ENCODE results near the gene MRPL11. TPM values are rescaled to one million over a fixed set of nuclear protein-coding genes. Genes with fewer than 3 reads are reported as not detected.
"Not testable (repeated sequence)": the region's sequence is repeated elsewhere in the genome, so short reads cannot be mapped to it uniquely, and the experiment has no call there.

The MRPL11 gene
- total RNA-seq, 4 donors from 2014 or later, result 28.7 to 57.9 (median 33.4) TPM

DNA sequence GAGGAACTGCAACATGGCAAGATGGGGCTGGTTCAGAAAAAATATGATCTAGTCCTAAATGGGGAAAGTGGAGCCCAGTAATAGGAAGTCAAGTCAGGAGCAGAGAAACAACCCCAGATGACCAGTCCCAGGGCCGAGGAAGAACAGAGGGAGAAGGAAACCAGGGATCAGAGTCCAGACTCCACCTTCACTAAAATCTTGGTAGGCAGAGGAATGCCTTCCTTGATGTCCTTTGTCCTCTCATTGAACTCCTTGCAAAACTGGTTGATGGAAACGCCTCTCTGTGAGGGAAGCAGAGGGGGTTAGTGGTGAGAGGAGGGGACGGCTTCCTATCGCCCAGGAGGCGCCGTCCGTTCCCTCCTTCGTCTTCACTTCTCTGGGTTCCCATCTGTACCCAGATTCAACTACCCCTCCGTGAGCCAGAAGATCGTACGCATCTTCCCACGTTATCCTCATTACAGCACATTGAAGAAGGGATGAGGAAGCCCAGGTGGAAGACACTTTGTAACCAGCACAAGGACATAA is 607 bp downstream of the MRPL11 start:
- Histone ChIP-seq H3K36me3 (no peaks in the 10 kb centered on the region), H3K9me3 (no peaks in the 10 kb centered on the region), H3K27me3 (no peaks in the 10 kb centered on the region), H3K4me3 (peak overlapping the region; percentile 70 to 77), H3K4me1 (no peaks in the 10 kb centered on the region), H3K27ac (peak overlapping the region; percentile 79 to 87)
- no peak for DNase-seq
- intact Hi-C loops (cut with DNase I; ENCODE audit: low total_unique reads), result loop anchor here (5.0 kb wide), 1 partner anchor 36 kb away; no protein-coding TSS in a partner anchor
- no peak for TF ChIP-seq POLR2A (IDR thresholded peaks at IDR 0.05)
- no peak for TF ChIP-seq CTCF (IDR thresholded peaks at IDR 0.05)

DNA sequence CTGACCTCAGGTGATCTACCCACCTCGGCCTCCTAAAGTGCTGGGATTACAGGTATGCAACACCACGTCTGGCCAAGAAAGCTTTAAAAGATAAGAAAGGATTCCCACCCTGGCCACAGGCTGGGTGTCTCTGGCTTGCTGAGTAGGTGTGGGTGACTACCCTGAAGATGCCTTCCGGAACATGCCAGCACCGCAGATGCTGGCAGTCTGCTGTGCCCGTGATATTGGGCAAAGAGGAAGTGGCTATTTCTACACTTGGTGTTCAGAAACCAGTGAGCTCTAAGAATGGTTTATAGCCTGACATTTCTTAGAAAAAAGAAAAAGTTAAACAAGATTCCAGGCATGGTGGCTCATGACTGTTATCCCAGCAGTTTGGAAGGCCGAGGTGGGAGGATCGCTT is 6.1 kb downstream of the MRPL11 start:
- intact Hi-C loops (cut with DNase I; ENCODE audit: low total_unique reads), result no loop called here
- Histone ChIP-seq H3K4me3 (no peak overlapping the region), H3K27ac (no peak overlapping the region), H3K27me3 (no peaks in the 10 kb centered on the region), H3K4me1 (no peaks in the 10 kb centered on the region), H3K36me3 (no peaks in the 10 kb centered on the region), H3K9me3 (no peaks in the 10 kb centered on the region)
- TF ChIP-seq CTCF (IDR thresholded peaks at IDR 0.05) (no peak), POLR2A (IDR thresholded peaks at IDR 0.05) (no peak)
- DNase-seq, result no peak

GRCh38 chr11:66431871-66432329 is 6.7 kb downstream of the MRPL11 start:
- H3K9me3 ChIP-seq; H3K36me3 ChIP-seq; DNase-seq; H3K27ac ChIP-seq; H3K27me3 ChIP-seq; H3K4me3 ChIP-seq; H3K4me1 ChIP-seq; intact Hi-C loops (cut with DNase I; ENCODE audit: low total_unique reads): not testable (repeated sequence)

- H3K9me3 ChIP-seq; H3K36me3 ChIP-seq; H3K27ac ChIP-seq; DNase-seq; H3K4me3 ChIP-seq; H3K27me3 ChIP-seq; intact Hi-C loops (cut with DNase I; ENCODE audit: low total_unique reads); H3K4me1 ChIP-seq: not testable (repeated sequence)
These were observed 7.4 kb downstream of the MRPL11 start for GRCh38 chr11:66431287-66431686.

DNA sequence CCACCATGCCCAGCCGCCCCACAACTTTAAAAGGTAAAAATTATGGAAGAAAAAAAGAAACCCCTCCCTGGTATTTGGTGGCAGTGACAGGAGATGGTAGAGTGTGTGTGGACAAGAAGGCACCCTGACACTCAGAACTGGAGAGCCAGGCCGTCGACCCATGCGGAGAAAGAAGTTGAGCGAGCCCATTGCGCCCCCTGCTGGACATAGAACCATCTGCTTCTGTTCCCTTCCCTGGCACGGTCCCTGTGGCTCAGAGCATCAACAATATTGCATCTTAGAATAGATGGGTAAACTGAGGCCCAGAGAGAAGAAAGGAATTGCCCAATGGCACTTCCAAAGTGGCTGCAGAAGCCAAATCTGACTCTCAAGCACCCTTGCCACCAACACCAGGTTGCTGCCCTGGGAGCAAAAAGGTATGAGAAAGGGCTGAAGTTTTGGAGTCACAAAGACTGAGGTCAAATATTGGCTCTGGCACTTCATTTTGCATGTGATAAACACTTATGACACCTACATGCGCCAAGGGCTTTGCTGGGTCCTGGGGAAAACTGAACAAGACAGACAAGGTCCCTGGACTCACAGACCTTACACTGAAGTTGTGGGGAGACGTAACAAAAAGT is 8.6 kb downstream of the MRPL11 start:
- H3K4me3 ChIP-seq, result no peak overlapping the region
- TF ChIP-seq POLR2A (IDR thresholded peaks at IDR 0.05) (no peak), CTCF (IDR thresholded peaks at IDR 0.05) (peak; percentile 70 to 86 (median 77))
- no peak overlapping the region for H3K27ac ChIP-seq
- intact Hi-C loops (cut with DNase I; ENCODE audit: low total_unique reads), result no loop called here
- no peaks in the 10 kb centered on the region for H3K36me3 ChIP-seq
- no peaks in the 10 kb centered on the region for H3K4me1 ChIP-seq
- no peaks in the 10 kb centered on the region for H3K9me3 ChIP-seq
- H3K27me3 ChIP-seq, result no peaks in the 10 kb centered on the region
- DNase-seq, result peak; percentile 69 to 79

- Histone ChIP-seq H3K9me3 (no peaks in the 10 kb centered on the region), H3K36me3 (no peaks in the 10 kb centered on the region), H3K27ac (no peak overlapping the region), H3K27me3 (no peaks in the 10 kb centered on the region), H3K4me1 (no peaks in the 10 kb centered on the region), H3K4me3 (no peak overlapping the region)
- no peak for DNase-seq
- TF ChIP-seq POLR2A (IDR thresholded peaks at IDR 0.05) (no peak), CTCF (IDR thresholded peaks at IDR 0.05) (no peak)
- intact Hi-C loops (cut with DNase I; ENCODE audit: low total_unique reads), result no loop called here
These were observed 9.7 kb downstream of the MRPL11 start for GRCh38 chr11:66428933-66429332.

Data from uterus (tissue), 4 donors.